HCT116 (cell line): ENCODE results near the gene UBE2V1. TPM values are rescaled to one million over a fixed set of nuclear protein-coding genes. Genes with fewer than 3 reads are reported as not detected.

Experiments
- ATAC-seq: fragments of 200-7000 bp; cut with Tn5 transposase; 2 replicates; pipeline ENCODE4 v1.9.1; 2020; ENCODE audit warnings: mild to moderate bottlenecking, moderate library complexity
- BruUV-seq: library from RNA; stranded (reverse); fragments of 400-500 nt; replicated peaks from 2 replicates; lab custom pipeline; 2021; lab: Mats Ljungman, UMichigan
- CTCF ChIA-PET: fragments of 300-600 bp; sonication (Branson Sonifier 250); formaldehyde crosslinking; loops from one replicate; lab custom pipeline; 2021; ENCODE audit warnings: antibody characterized with exemption; lab: Charles Lee
- POLR2A ChIA-PET: fragments of 300-600, 350-600 bp; sonication (Branson Sonifier 250); formaldehyde crosslinking; loops from one replicate; lab custom pipeline; 2021; ENCODE audit warnings: antibody characterized with exemption; lab: Charles Lee
- RAD21 ChIA-PET, 2 experiments: fragments of 300-600 bp; sonication (Branson Sonifier 250); formaldehyde crosslinking; loops; one replicate each; lab custom pipeline; 2023; ENCODE audit warnings: low total read pairs in 2 of 2; ENCODE audit not compliant: uncharacterized antibody in 2 of 2, unreplicated experiment in 2 of 2, low non-redundant PET in 1 of 2; lab: Charles Lee
- DNase-seq: peaks from one replicate; pipeline ENCODE4 v3.0.0-alpha.2; 2010; ENCODE audit warnings: low read depth, low spot score
- H2AFZ ChIP-seq: fragments of 200-600 bp; shearing (Covaris generic), sonication (generic); 2 replicates; pipeline ENCODE4 v1.6.1; 2017; ENCODE audit warnings: low read depth, mixed run types, mixed read lengths, antibody characterized with exemption, low read length; ENCODE audit not compliant: poor library complexity, severe bottlenecking
- H3K27ac ChIP-seq: 2 replicates; pipeline ENCODE4 v1.5.1; 2012; ENCODE audit warnings: low read depth, low read length
- H3K27me3 ChIP-seq: fragments of 200-600 bp; sonication (generic); 2 replicates; pipeline ENCODE4 v1.6.1; 2016; ENCODE audit warnings: mixed run types, low read length, mixed read lengths; ENCODE audit not compliant: insufficient read depth
- H3K36me3 ChIP-seq, 2 experiments: fragments of 200-500 bp in 1 of 2; fragments of 200-600 bp in 1 of 2; sonication (Bioruptor generic) in 1 of 2; sonication (generic) in 1 of 2; 2 replicates each; pipeline versions ENCODE4 v1.5.1 to v1.6.1; 2014 to 2016; ENCODE audit warnings: low read length in 2 of 2, inconsistent platforms in 1 of 2, mixed read lengths in 1 of 2, mixed run types in 1 of 2; ENCODE audit not compliant: insufficient read depth in 2 of 2, control insufficient read depth in 1 of 2
- H3K4me1 ChIP-seq, 2 experiments: fragments of 200-600 bp in 1 of 2; sonication (generic) in 1 of 2; 2 replicates each; pipeline versions ENCODE4 v1.5.1 to v1.6.1; 2012 to 2017; ENCODE audit warnings: low read length in 2 of 2, inconsistent platforms in 1 of 2, mild to moderate bottlenecking in 1 of 2, mixed read lengths in 1 of 2, mixed run types in 1 of 2, moderate library complexity in 1 of 2; ENCODE audit not compliant: insufficient read depth in 2 of 2, control insufficient read depth in 1 of 2
- H3K4me2 ChIP-seq: fragments of 200-600 bp; sonication (generic); 2 replicates; pipeline ENCODE4 v1.6.1; 2017; ENCODE audit warnings: mixed run types, low read length, mixed read lengths
- H3K4me3 ChIP-seq, 2 experiments: fragments of 200-600 bp in 1 of 2; sonication (generic) in 1 of 2; replicated peaks in 1 of 2; 2 replicates each; pipeline ENCODE4 v1.5.1; 2011 to 2016; ENCODE audit warnings: low read length in 2 of 2, control low read depth in 1 of 2, low read depth in 1 of 2, mild to moderate bottlenecking in 1 of 2, mixed read lengths in 1 of 2, mixed run types in 1 of 2
- H3K79me2 ChIP-seq: fragments of 200-600 bp; sonication (generic); 2 replicates; pipeline ENCODE4 v1.6.1; 2017; ENCODE audit warnings: mild to moderate bottlenecking, mixed run types, low read length, moderate library complexity, mixed read lengths; ENCODE audit not compliant: insufficient read depth
- H3K9ac ChIP-seq: fragments of 200-600 bp; sonication (generic); 2 replicates; pipeline ENCODE4 v1.6.1; 2016; ENCODE audit warnings: low read length, mixed read lengths
- H3K9me2 ChIP-seq: fragments of 200-600 bp; sonication (generic), shearing (Covaris generic); 2 replicates; pipeline ENCODE4 v1.6.1; 2017; ENCODE audit warnings: mixed run types, mild to moderate bottlenecking, moderate library complexity; ENCODE audit not compliant: insufficient read depth
- H3K9me3 ChIP-seq, 2 experiments: fragments of 200-500 bp in 1 of 2; fragments of 200-600 bp in 1 of 2; sonication (Bioruptor generic) in 1 of 2; sonication (generic) in 1 of 2; 2 replicates each; pipeline ENCODE4 v1.6.1; 2014 to 2017; ENCODE audit warnings: low read length in 2 of 2, mixed read lengths in 2 of 2, inconsistent platforms in 1 of 2, low read depth in 1 of 2, mild to moderate bottlenecking in 1 of 2, mixed run types in 1 of 2, moderate library complexity in 1 of 2; ENCODE audit not compliant: control insufficient read depth in 1 of 2, insufficient read depth in 1 of 2
- H4K20me1 ChIP-seq: fragments of 200-600 bp; sonication (generic), shearing (Covaris generic); 2 replicates; pipeline ENCODE4 v1.6.1; 2017; ENCODE audit warnings: mixed run types, mild to moderate bottlenecking, moderate library complexity; ENCODE audit not compliant: insufficient read depth
- ATF3 ChIP-seq: IDR thresholded peaks from 2 replicates; pipeline ENCODE4 v1.6.1; 2012
- CBX3 ChIP-seq: IDR thresholded peaks from 2 replicates; pipeline ENCODE4 v1.6.1; 2012; ENCODE audit warnings: low read depth
- CTCF ChIP-seq, 3 experiments: fragments of 200-600 bp in 1 of 3; sonication (generic) in 1 of 3; IDR thresholded peaks in 2 of 3; conservative IDR thresholded peaks in 1 of 3; 2 replicates each; pipeline ENCODE4 v1.5.1; 2012 to 2017; ENCODE audit warnings: low read depth in 2 of 3, low read length in 2 of 3, antibody characterized with exemption in 1 of 3, borderline replicate concordance in 1 of 3, control low read depth in 1 of 3, mild to moderate bottlenecking in 1 of 3, mixed read lengths in 1 of 3, mixed run types in 1 of 3, moderate library complexity in 1 of 3; ENCODE audit not compliant: insufficient read depth in 1 of 3
- EGR1 ChIP-seq: IDR thresholded peaks from 2 replicates; pipeline ENCODE4 v1.6.1; 2012; ENCODE audit warnings: low read depth
- EZH2 ChIP-seq: fragments of 200-600 bp; sonication (generic); IDR thresholded peaks from 2 replicates; pipeline ENCODE4 v1.6.1; 2017; ENCODE audit warnings: antibody characterized with exemption, mixed run types
- FOSL1 ChIP-seq: IDR thresholded peaks from 2 replicates; pipeline ENCODE4 v1.6.1; 2012; ENCODE audit warnings: low read depth
- POLR2AphosphoS5 ChIP-seq: IDR thresholded peaks from 2 replicates; pipeline ENCODE4 v1.6.1; 2011; ENCODE audit warnings: mild to moderate bottlenecking, low read depth, low read length, moderate library complexity
- RAD21 ChIP-seq: IDR thresholded peaks from 2 replicates; pipeline ENCODE4 v1.6.1; 2012; ENCODE audit warnings: low read depth, mild to moderate bottlenecking
- SIN3A ChIP-seq: IDR thresholded peaks from 2 replicates; pipeline ENCODE4 v1.6.1; 2012; ENCODE audit warnings: low read depth
- SP1 ChIP-seq: IDR thresholded peaks from 2 replicates; pipeline ENCODE4 v1.6.1; 2012; ENCODE audit warnings: low read depth
- SRF ChIP-seq: IDR thresholded peaks from 2 replicates; pipeline ENCODE4 v1.6.1; 2012; ENCODE audit warnings: low read depth
- TCF7L2 ChIP-seq: IDR thresholded peaks from 2 replicates; pipeline ENCODE4 v1.7.0; 2011; ENCODE audit warnings: borderline replicate concordance, inconsistent platforms; ENCODE audit not compliant: insufficient read depth, insufficient read length; ENCODE audit errors: extremely low read depth
- YY1 ChIP-seq: IDR thresholded peaks from 2 replicates; pipeline ENCODE4 v1.6.1; 2011; ENCODE audit warnings: low read length, low read depth, moderate library complexity, mild to moderate bottlenecking; ENCODE audit not compliant: insufficient replicate concordance; ENCODE audit errors: extremely low read depth
- ZNF274 ChIP-seq: fragments of 200-500 bp; sonication (Bioruptor generic); IDR thresholded peaks from 2 replicates; pipeline ENCODE4 v1.6.1; 2014; ENCODE audit warnings: mild to moderate bottlenecking, low read depth, low read length, inconsistent platforms
- intact Hi-C: fragments of 100-400 bp; cut with micrococcal nuclease; formaldehyde crosslinking; loops from 2 replicates; pipeline ENCODE4 v1.10.0; 2022
- total RNA-seq: library from RNA; stranded (reverse); gene quantifications from one replicate; pipeline ENCODE4 v1.2.1, GENCODE V29; 2021; ENCODE audit not compliant: unreplicated experiment
- TF ChIP-seq, protein P1 (sequence below): IDR thresholded peaks from 2 replicates; pipeline ENCODE4 v1.6.1; 2011; ENCODE audit warnings: mild to moderate bottlenecking, low read length, moderate library complexity; ENCODE audit not compliant: insufficient replicate concordance; ENCODE audit errors: extremely low read depth

Gene UBE2V1
- total RNA-seq, 1 experiment from 2014 or later = 114 TPM

DNA sequence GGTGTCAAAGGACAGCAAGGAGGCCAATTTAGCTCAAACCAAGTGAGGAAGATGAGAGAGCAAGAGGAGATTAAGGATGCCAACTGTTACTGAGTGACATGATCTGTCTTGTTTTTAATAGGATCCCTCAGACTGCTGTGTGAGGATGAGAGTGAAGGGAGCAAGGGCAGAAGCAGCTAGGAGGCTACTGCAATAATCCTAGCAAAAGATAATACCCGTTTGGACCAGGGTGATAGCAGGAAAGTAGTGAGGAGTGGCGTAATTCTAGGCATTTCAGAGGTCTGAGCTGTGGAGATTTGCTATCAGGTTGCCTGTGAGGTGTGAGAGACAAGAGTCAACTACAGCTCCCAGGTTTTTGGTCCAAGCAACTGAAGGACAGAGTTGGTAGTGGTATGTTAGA is 14.7 kb downstream of the UBE2V1 start:
- no peak for ATAC-seq
- no TSS peak for BruUV-seq
- Histone ChIP-seq H4K20me1 (peaks cover 17% of the 10 kb centered on the region; the same call in 1 of the 2 replicates), H3K4me3 (no peak overlapping the region), H2AFZ (no peak overlapping the region), H3K4me1 (peaks cover 26 to 38% of the 10 kb centered on the region in 2 experiments), H3K27me3 (no peaks in the 10 kb centered on the region), H3K9me2 (no peaks in the 10 kb centered on the region), H3K27ac (no peak overlapping the region), H3K4me2 (no peak overlapping the region), H3K79me2 (peaks cover 94% of the 10 kb centered on the region), H3K36me3 (peaks cover 17 to 47% of the 10 kb centered on the region in 2 experiments), H3K9ac (no peak overlapping the region), H3K9me3 (no peaks in the 10 kb centered on the region)
- POLR2A ChIA-PET = no interaction called here
- intact Hi-C loops = no loop called here
- RAD21 ChIA-PET = no interaction called here
- TF ChIP-seq CTCF (IDR thresholded peaks at IDR 0.05 in 2 of 3, conservative IDR thresholded peaks at IDR 0.05 in 1 of 3; ENCODE audit: borderline replicate concordance in 1 of 3, insufficient read depth in 1 of 3, low read depth in 2 of 3, low read length in 2 of 3) (no peak), YY1 (no peak), SIN3A (no peak), ATF3 (no peak), EGR1 (no peak), SP1 (no peak), TCF7L2 (no peak), SRF (no peak), EZH2 (no peak), ZNF274 (no peak), POLR2AphosphoS5 (no peak), CBX3 (no peak), RAD21 (no peak), FOSL1 (no peak)
- TF ChIP-seq, protein P1, sequence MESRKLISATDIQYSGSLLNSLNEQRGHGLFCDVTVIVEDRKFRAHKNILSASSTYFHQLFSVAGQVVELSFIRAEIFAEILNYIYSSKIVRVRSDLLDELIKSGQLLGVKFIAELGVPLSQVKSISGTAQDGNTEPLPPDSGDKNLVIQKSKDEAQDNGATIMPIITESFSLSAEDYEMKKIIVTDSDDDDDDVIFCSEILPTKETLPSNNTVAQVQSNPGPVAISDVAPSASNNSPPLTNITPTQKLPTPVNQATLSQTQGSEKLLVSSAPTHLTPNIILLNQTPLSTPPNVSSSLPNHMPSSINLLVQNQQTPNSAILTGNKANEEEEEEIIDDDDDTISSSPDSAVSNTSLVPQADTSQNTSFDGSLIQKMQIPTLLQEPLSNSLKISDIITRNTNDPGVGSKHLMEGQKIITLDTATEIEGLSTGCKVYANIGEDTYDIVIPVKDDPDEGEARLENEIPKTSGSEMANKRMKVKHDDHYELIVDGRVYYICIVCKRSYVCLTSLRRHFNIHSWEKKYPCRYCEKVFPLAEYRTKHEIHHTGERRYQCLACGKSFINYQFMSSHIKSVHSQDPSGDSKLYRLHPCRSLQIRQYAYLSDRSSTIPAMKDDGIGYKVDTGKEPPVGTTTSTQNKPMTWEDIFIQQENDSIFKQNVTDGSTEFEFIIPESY = no peak
- no peak for DNase-seq
- CTCF ChIA-PET = interaction anchor here (1.0 to 1.3 kb wide), 2 partner anchors 13 to 27 kb away, joined by 3 to 7 read pairs; no protein-coding TSS in a partner anchor
